CD8-positive, alpha-beta memory T cell (primary cell): ENCODE data around the gene KCNK4. TPM values are rescaled to one million over a fixed set of nuclear protein-coding genes. Genes with fewer than 3 reads are reported as not detected.

Source experiments
- CTCF ChIA-PET: fragments of 350-600 bp; sonication (Branson Sonifier 250); formaldehyde crosslinking; loops from one replicate; lab custom pipeline; 2021; ENCODE audit warnings: antibody characterized with exemption; lab: Charles Lee
- POLR2A ChIA-PET: fragments of 350-600 bp; sonication (Branson Sonifier 250); formaldehyde crosslinking; loops from one replicate; lab custom pipeline; 2021; ENCODE audit warnings: antibody characterized with exemption; lab: Charles Lee
- DNase-seq, 5 donors: peaks; one replicate each; pipeline versions ENCODE4 v3.0.0 to v3.0.0-alpha.2; 2020 to 2022; ENCODE audit warnings: mixed read lengths in 1 of 5
- H3K27ac ChIP-seq: one replicate; pipeline ENCODE4 v1.7.0; 2013; ENCODE audit warnings: low read depth, mild to moderate bottlenecking, low read length, moderate library complexity
- H3K27me3 ChIP-seq: 2 replicates; pipeline ENCODE4 v1.7.0; 2013; ENCODE audit warnings: low read length, mild to moderate bottlenecking; ENCODE audit not compliant: insufficient read depth, poor library complexity, severe bottlenecking
- H3K36me3 ChIP-seq: 2 replicates; pipeline ENCODE4 v1.7.0; 2013; ENCODE audit warnings: mild to moderate bottlenecking, low read length, moderate library complexity; ENCODE audit not compliant: insufficient read depth
- H3K4me1 ChIP-seq: 2 replicates; pipeline ENCODE4 v1.7.0; 2013; ENCODE audit warnings: mild to moderate bottlenecking, low read length, moderate library complexity; ENCODE audit not compliant: insufficient read depth
- H3K4me3 ChIP-seq: 2 replicates; pipeline ENCODE4 v1.7.0; 2013; ENCODE audit warnings: mild to moderate bottlenecking, low read length
- H3K9me3 ChIP-seq: 2 replicates; pipeline ENCODE4 v1.7.0; 2013; ENCODE audit warnings: mild to moderate bottlenecking, low read length
- H3K27ac Mint-ChIP-seq, 8 donors: one replicate each; pipeline ENCODE4 v1.8.0; 2020 to 2021; ENCODE audit warnings: mixed read lengths in 8 of 8, mild to moderate bottlenecking in 6 of 8, inconsistent platforms in 3 of 8, moderate library complexity in 3 of 8
- H3K27me3 Mint-ChIP-seq, 2 donors: one replicate each; pipeline ENCODE4 v1.8.0; 2020 to 2021; ENCODE audit warnings: mixed read lengths in 2 of 2, mild to moderate bottlenecking in 1 of 2, moderate library complexity in 1 of 2
- H3K36me3 Mint-ChIP-seq, 3 donors: one replicate each; pipeline ENCODE4 v1.8.0; 2020 to 2021; ENCODE audit warnings: mixed read lengths in 3 of 3, inconsistent platforms in 1 of 3, mild to moderate bottlenecking in 1 of 3
- H3K4me1 Mint-ChIP-seq, 3 donors: one replicate each; pipeline ENCODE4 v1.8.0; 2020 to 2021; ENCODE audit warnings: mixed read lengths in 3 of 3, inconsistent platforms in 1 of 3, mild to moderate bottlenecking in 1 of 3
- H3K4me3 Mint-ChIP-seq, 7 donors: one replicate each; pipeline ENCODE4 v1.8.0; 2020 to 2021; ENCODE audit warnings: mixed read lengths in 7 of 7, mild to moderate bottlenecking in 6 of 7, moderate library complexity in 4 of 7, inconsistent platforms in 2 of 7
- H3K9me3 Mint-ChIP-seq, 5 donors: one replicate each; pipeline ENCODE4 v1.8.0; 2020 to 2022; ENCODE audit warnings: mixed read lengths in 5 of 5, mild to moderate bottlenecking in 3 of 5, moderate library complexity in 2 of 5, inconsistent platforms in 1 of 5
- polyA plus RNA-seq: library from polyadenylated mRNA; unstranded; fragments of 300-500 nt; fragmentation: Illumina TruSeq; gene quantifications from one replicate; pipeline ENCODE4 v1.2.3, GENCODE V29; 2021
- total RNA-seq, 2 experiments: library from RNA; stranded (reverse); gene quantifications; one replicate each; pipeline ENCODE4 v1.2.3, GENCODE V29; 2021

Gene KCNK4
- total and polyA plus RNA-seq, 3 experiments from 2014 or later, result not detected

DNA sequence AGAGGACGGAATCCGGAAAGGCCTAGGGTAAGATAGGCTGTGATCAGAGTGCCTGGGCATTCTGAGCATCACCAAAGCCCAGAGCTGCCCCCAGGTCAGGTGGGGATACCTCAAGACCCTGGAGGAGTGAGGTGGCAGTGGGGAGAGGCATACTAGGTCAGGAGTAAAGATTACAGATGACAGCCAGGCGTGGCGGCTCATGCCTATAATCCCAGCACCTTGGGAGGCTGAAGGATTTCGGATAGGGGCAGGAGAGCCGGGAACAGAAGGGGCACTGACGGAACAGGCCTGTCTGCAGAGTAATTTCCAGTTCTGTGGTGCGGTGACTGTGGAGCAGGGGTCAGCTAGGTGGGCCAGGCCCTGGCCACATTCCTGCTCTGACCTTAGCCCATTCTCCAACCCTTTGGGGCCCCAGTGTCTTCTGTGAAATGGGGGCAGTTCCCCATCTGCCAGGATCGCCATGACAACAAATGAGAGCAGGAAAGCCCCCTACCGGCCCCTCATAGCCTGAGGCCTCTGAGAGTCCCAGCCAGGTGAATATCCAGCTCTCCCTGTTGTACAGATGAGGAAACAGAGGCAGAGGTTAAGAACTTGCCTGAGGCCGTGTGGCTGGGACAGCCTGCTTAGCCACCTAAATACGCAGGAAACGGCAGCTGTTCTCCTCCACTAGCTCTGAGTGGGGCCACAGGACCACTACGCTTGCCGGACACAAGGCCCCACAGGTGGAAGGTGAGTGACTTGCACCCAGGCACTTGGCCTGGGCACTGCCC lies 15.9 kb upstream of the KCNK4 start:
- Histone ChIP-seq H3K4me3 (no peak overlapping the region), H3K27ac (no peak overlapping the region), H3K4me1 (peaks cover 11% of the 10 kb centered on the region), H3K36me3 (no peaks in the 10 kb centered on the region), H3K9me3 (no peaks in the 10 kb centered on the region), H3K27me3 (no peaks in the 10 kb centered on the region)
- ChIA-PET CTCF (interaction anchor here (2.0 to 2.8 kb wide), 2 partner anchors 9 to 71 kb away, joined by 5 to 8 read pairs; partner anchors contain the start of gene BAD), POLR2A (no interaction called here)
- H3K36me3 Mint-ChIP-seq, result peaks cover 0 to 22% (median 5%) of the 10 kb centered on the region in 3 donors
- H3K27ac Mint-ChIP-seq, result peak overlapping the region in 2 of 8 donors; percentile 33 to 36
- H3K27me3 Mint-ChIP-seq, result peaks cover 0 to 3% of the 10 kb centered on the region in 2 donors
- no peak overlapping the region for H3K4me3 Mint-ChIP-seq
- no peaks in the 10 kb centered on the region for H3K9me3 Mint-ChIP-seq
- DNase-seq, result no peak
- peaks cover 8 to 10% (median 9%) of the 10 kb centered on the region in 3 donors for H3K4me1 Mint-ChIP-seq

DNA sequence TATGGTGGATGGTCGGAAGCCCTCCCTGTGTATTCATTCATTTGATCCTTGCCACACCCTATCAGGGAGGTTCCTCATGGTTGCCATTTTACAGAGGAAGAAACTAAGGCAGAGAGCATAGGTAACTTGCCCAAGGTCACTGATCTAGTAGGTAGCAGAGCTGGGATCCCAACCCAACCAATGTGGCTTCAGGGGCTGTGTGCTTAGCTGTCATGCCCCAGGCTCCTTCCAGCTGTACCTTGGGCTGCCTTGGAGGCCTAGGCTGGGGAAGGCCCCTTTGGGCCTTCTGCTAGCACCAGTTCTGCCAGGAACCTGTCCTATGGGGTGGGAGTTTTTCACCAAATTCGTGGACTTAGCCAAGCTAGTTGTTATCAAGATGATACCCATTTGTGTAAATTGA lies 15.3 kb upstream of the KCNK4 start:
- peaks cover 5 to 8% (median 8%) of the 10 kb centered on the region in 3 donors for H3K4me1 Mint-ChIP-seq
- DNase-seq, result no peak
- no peak overlapping the region for H3K4me3 ChIP-seq
- peaks cover 11% of the 10 kb centered on the region for H3K4me1 ChIP-seq
- ChIA-PET CTCF (interaction anchor here (2.8 kb wide), 1 partner anchor 8 kb away, joined by 8 read pairs; the partner anchor contains the start of gene BAD), POLR2A (no interaction called here)
- H3K9me3 Mint-ChIP-seq, result no peaks in the 10 kb centered on the region
- H3K9me3 ChIP-seq, result no peaks in the 10 kb centered on the region
- peaks cover 0 to 18% (median 5%) of the 10 kb centered on the region in 3 donors for H3K36me3 Mint-ChIP-seq
- H3K27me3 Mint-ChIP-seq, result no peaks in the 10 kb centered on the region
- H3K36me3 ChIP-seq, result no peaks in the 10 kb centered on the region
- no peaks in the 10 kb centered on the region for H3K27me3 ChIP-seq
- H3K27ac Mint-ChIP-seq, result peak overlapping the region in 3 of 8 donors; percentile 17 to 36 (median 33)
- no peak overlapping the region for H3K27ac ChIP-seq
- no peak overlapping the region for H3K4me3 Mint-ChIP-seq

DNA sequence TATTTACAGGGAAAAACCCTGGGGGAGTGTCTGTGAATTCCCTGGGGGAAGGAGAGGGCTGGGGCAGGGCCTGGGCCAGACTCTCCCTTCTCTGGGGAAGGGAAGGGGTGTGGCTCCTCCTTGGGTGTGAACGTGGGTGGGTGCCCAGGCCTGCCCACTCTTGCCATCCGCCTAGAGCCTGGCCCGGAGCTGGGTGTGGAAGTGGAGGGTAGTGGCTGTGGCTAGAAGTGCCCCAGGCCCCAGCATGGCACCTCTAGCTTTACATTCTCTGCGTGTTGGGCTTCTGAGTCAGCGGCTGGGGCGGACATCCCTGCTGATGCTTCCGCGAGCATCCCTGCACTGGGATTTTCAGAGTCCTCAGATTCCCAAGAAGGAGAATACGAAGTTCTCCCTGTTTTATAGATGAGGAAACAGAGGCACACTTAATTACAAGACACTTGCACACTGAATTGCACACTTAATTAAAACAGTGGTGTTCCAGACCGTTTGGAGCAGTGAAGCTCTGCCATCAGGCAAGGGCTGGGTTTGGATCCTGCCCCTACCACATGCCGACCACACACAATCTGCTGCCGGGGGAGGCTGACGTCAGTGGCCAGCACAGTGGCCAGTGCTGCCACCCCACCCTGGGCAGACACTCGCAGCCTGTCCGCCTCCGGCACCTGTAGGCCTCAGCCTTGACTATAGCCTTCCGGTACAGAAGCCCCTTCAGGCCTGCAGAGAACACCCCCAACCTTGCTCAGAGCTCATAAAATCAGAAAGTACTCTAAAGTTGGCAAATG lies 14.3 kb upstream of the KCNK4 start:
- H3K4me3 ChIP-seq, result no peak overlapping the region
- Mint-ChIP-seq H3K27ac (no peak overlapping the region), H3K9me3 (no peaks in the 10 kb centered on the region), H3K4me1 (peaks cover 2 to 11% (median 8%) of the 10 kb centered on the region in 3 donors), H3K27me3 (no peaks in the 10 kb centered on the region), H3K4me3 (no peak overlapping the region), H3K36me3 (peaks cover 0 to 23% (median 5%) of the 10 kb centered on the region in 3 donors)
- no peaks in the 10 kb centered on the region for H3K27me3 ChIP-seq
- no peak for DNase-seq
- no peaks in the 10 kb centered on the region for H3K36me3 ChIP-seq
- peaks cover 6% of the 10 kb centered on the region for H3K4me1 ChIP-seq
- CTCF ChIA-PET, result interaction anchor here (2.8 kb wide), 1 partner anchor 7 kb away, joined by 8 read pairs; the partner anchor contains the start of gene BAD
- no peaks in the 10 kb centered on the region for H3K9me3 ChIP-seq
- POLR2A ChIA-PET, result interaction anchor here (0.6 kb wide), 1 partner anchor 41 kb away, joined by 3 read pairs; the partner anchor contains the start of gene PRDX5
- no peak overlapping the region for H3K27ac ChIP-seq

DNA sequence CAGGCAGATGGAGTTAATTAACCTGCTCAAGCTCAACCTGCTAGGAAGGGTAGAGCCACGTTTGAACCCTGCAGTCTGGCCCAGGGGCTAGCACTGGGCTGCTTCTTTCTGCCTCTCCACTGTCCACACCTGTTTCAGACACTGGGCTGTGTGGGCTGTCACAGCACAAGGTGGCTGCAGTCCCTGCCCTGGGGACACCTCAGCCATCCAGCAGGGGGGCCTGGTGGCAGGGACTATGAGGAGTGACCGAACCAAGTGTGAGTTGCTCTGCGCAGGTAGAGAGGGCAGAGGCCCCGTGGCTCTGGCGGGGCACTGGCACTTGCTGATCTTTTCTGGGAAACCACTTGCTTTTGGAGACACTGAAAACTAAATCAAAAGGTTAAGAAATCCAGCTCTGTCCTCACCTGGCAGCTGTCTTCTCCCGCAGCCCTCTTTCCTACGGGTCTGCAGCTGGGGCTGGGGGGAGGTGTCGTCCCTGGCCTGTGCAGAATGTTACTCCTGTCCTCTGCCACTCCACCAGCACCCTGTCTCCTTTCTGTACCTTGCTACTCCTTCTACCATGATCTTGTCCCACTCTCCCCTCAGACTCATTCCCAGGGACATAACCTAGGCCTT lies 12.4 kb upstream of the KCNK4 start:
- POLR2A ChIA-PET, result no interaction called here
- Mint-ChIP-seq H3K9me3 (no peaks in the 10 kb centered on the region), H3K4me3 (no peak overlapping the region)

DNA sequence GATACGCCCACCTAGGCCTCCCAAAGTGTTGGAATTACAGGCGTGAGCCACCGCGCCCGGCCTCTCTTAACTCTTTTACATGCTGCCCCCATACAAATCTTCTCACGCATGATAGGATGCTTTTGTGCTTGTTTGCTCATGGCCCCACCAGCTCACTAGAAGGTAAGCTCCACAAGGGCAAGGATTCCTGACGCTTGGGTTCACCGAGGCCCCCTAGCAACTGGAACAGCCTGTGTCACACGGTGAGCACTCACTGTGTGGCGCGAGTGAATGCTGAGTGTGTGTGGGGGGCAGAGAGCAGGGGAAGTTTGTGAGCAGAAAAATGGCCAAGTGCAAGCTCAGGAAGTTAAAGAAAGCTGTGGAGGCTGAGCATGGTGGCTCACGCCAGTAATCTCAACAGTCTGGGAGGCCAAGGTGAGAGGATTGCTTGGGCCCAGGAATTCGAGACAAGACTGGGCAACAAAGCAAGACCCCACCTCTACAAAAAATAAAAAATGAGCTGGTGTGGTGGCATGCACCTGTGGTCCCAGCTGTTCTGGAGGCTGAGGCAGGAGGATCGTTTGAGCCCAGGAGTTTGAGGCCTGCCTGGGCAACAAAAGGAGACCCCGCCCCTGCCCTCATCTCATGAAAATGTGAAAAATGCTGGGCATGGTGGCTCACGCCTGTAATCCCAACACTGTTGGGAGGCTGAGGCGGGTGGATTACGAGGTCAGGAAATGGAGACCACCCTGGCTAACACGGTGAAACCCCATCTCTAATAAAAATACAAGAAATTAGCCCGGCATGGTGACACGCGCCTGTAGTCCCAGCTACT lies 8.9 kb upstream of the KCNK4 start:
- Mint-ChIP-seq H3K4me1 (peaks cover 18 to 28% (median 25%) of the 10 kb centered on the region in 3 donors), H3K27ac (peak overlapping the region in 3 of 8 donors; percentile 12 to 48 (median 38)), H3K4me3 (peak overlapping the region in 3 of 7 donors; percentile 13 to 32 (median 17)), H3K9me3 (no peaks in the 10 kb centered on the region), H3K27me3 (no peaks in the 10 kb centered on the region), H3K36me3 (peaks cover 0 to 27% (median 5%) of the 10 kb centered on the region in 3 donors)
- POLR2A ChIA-PET, result interaction anchor here (0.6 to 4.3 kb wide), 3 partner anchors 12 to 72 kb away, joined by 4 to 68 read pairs (median 6); no protein-coding TSS in a partner anchor
- H3K4me1 ChIP-seq, result peaks cover 22% of the 10 kb centered on the region
- CTCF ChIA-PET, result interaction anchor here (1.1 to 7.8 kb wide), 5 partner anchors 11 to 78 kb away, joined by 3 to 73 read pairs (median 6); partner anchors contain the start of genes CATSPERZ, NUDT22 and TRPT1
- no peaks in the 10 kb centered on the region for H3K36me3 ChIP-seq
- H3K4me3 ChIP-seq, result no peak overlapping the region
- H3K9me3 ChIP-seq, result no peaks in the 10 kb centered on the region
- no peak overlapping the region for H3K27ac ChIP-seq
- no peak for DNase-seq
- H3K27me3 ChIP-seq, result no peaks in the 10 kb centered on the region

More for the DNA sequence above, 12.4 kb upstream of the KCNK4 start:
- peaks cover 0 to 29% (median 5%) of the 10 kb centered on the region in 3 donors for H3K36me3 Mint-ChIP-seq
- Histone ChIP-seq H3K27ac (no peak overlapping the region), H3K4me3 (no peak overlapping the region), H3K4me1 (peaks cover 8% of the 10 kb centered on the region), H3K9me3 (no peaks in the 10 kb centered on the region), H3K36me3 (no peaks in the 10 kb centered on the region), H3K27me3 (no peaks in the 10 kb centered on the region)
- H3K4me1 Mint-ChIP-seq, result peaks cover 10 to 12% (median 10%) of the 10 kb centered on the region in 3 donors
- CTCF ChIA-PET, result no interaction called here
- no peaks in the 10 kb centered on the region for H3K27me3 Mint-ChIP-seq
- H3K27ac Mint-ChIP-seq, result peak overlapping the region in 1 of 8 donors; percentile 90
- DNase-seq, result no peak

DNA sequence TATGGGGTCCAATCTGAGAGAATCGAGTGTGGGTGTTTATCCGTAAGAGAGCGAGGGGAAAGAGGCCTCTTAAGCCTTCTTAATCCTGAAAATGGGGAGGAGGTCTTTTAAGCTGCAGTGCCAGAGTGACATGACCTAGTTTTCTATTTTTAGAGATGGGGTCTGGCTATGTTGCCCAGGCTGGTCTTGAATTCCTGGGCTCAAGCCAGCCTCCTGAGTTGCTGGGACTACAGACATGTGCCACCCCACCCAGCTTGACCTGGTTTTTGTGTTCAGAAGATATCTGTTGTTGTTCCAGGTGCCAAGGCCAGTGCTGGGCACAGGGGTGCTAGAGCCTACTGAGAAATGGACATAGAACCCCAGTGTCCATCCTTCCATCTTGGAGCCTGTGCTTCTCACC lies 8.0 kb upstream of the KCNK4 start:
- peak overlapping the region in 4 of 7 donors; percentile 20 to 98 (median 70) for H3K4me3 Mint-ChIP-seq

More for the DNA sequence above, 8.0 kb upstream of the KCNK4 start:
- H3K27ac Mint-ChIP-seq, result peak overlapping the region; percentile 69 to 100 (median 92)
- peaks cover 0 to 25% (median 5%) of the 10 kb centered on the region in 3 donors for H3K36me3 Mint-ChIP-seq
- ChIA-PET POLR2A (interaction anchor here (4.3 kb wide), 1 partner anchor 13 kb away, joined by 68 read pairs; no protein-coding TSS in a partner anchor), CTCF (interaction anchor here (1.7 to 7.8 kb wide), 5 partner anchors 8 to 79 kb away, joined by 6 to 73 read pairs (median 8); partner anchors contain the start of gene CATSPERZ)
- Histone ChIP-seq H3K36me3 (no peaks in the 10 kb centered on the region), H3K4me3 (no peak overlapping the region), H3K27me3 (no peaks in the 10 kb centered on the region), H3K27ac (no peak overlapping the region), H3K4me1 (peaks cover 22% of the 10 kb centered on the region), H3K9me3 (no peaks in the 10 kb centered on the region)
- H3K9me3 Mint-ChIP-seq, result no peaks in the 10 kb centered on the region
- H3K27me3 Mint-ChIP-seq, result no peaks in the 10 kb centered on the region
- peaks cover 18 to 28% (median 25%) of the 10 kb centered on the region in 3 donors for H3K4me1 Mint-ChIP-seq
- DNase-seq, result no peak
